HG03342 (cell line): ENCODE measurements around the gene SLC22A3.

ENCODE experiments used
- ATAC-seq: cut with Tn5 transposase; IDR thresholded peaks from one replicate; pipeline ENCODE4 v1.9.1; 2021; ENCODE audit warnings: mild to moderate bottlenecking, moderate library complexity; ENCODE audit not compliant: unreplicated experiment

The SLC22A3 gene

GRCh38 chr6:160400446-160400845, 52.3 kb downstream of the SLC22A3 start:
- ATAC-seq = no peak

GRCh38 chr6:160408528-160408927, 60.4 kb downstream of the SLC22A3 start:
- no peak for ATAC-seq

- no peak for ATAC-seq
These were observed 64.8 kb downstream of the SLC22A3 start for GRCh38 chr6:160412993-160413392.

GRCh38 chr6:160417146-160417545, 69.0 kb downstream of the SLC22A3 start:
- no peak for ATAC-seq

- ATAC-seq = no peak
These were observed 69.4 kb downstream of the SLC22A3 start for GRCh38 chr6:160417550-160417949.

GRCh38 chr6:160418370-160418769, 70.2 kb downstream of the SLC22A3 start:
- ATAC-seq = no peak

GRCh38 chr6:160419488-160419887, 71.3 kb downstream of the SLC22A3 start:
- ATAC-seq = no peak

- no peak for ATAC-seq
These were observed 72.2 kb downstream of the SLC22A3 start for GRCh38 chr6:160420253-160420968.

GRCh38 chr6:160420969-160421556, 72.9 kb downstream of the SLC22A3 start:
- no peak for ATAC-seq

GRCh38 chr6:160421854-160422253, 73.7 kb downstream of the SLC22A3 start:
- ATAC-seq = no peak

GRCh38 chr6:160424256-160424655, 76.1 kb downstream of the SLC22A3 start:
- no peak for ATAC-seq

GRCh38 chr6:160426136-160426535, 78.0 kb downstream of the SLC22A3 start:
- no peak for ATAC-seq

GRCh38 chr6:160427312-160428068, 79.3 kb downstream of the SLC22A3 start:
- ATAC-seq = no peak

- no peak for ATAC-seq
These were observed 79.9 kb downstream of the SLC22A3 start for GRCh38 chr6:160428069-160428430.

- ATAC-seq = no peak
These were observed 80.8 kb downstream of the SLC22A3 start for GRCh38 chr6:160428818-160429619.

GRCh38 chr6:160429620-160429895, 81.4 kb downstream of the SLC22A3 start:
- no peak for ATAC-seq

- ATAC-seq = no peak
These were observed 82.0 kb downstream of the SLC22A3 start for GRCh38 chr6:160430203-160430602.

GRCh38 chr6:160430751-160431150, 82.6 kb downstream of the SLC22A3 start:
- ATAC-seq = no peak

- no peak for ATAC-seq
These were observed 83.0 kb downstream of the SLC22A3 start for GRCh38 chr6:160431226-160431625.

GRCh38 chr6:160431791-160432404, 83.7 kb downstream of the SLC22A3 start:
- no peak for ATAC-seq

GRCh38 chr6:160435935-160436334, 87.8 kb downstream of the SLC22A3 start:
- ATAC-seq = no peak
